ENCODE results near the gene MATR3.

Gene MATR3

DNA sequence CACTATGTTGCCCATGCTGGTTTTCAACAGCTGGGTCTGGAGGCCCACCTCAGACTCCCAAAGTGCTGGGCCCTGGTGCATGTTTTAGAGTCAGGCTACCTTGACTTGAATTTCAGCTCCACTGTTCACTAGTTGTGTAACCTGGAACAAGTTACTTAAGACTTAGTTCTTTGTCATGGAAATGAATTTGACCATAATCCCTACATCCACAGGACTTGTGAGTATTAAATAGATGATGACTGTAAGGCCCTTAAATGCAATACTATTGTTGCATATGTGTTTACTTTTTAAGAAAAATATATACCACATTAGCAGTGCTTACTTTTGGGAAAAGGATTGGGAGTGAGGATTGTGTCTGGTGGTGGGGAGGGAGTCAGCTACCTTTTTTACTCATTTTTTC lies 64.5 kb downstream of the MATR3 start:
- H3K9ac ChIP-seq: no peak overlapping the region
- H3K27me3 ChIP-seq: no peaks in the 10 kb centered on the region
- H3K36me3 ChIP-seq: peaks cover 67 to 100% (median 89%) of the 10 kb centered on the region in 11 experiments
- no peak overlapping the region for H3K4me2 ChIP-seq
- H3K9me3 ChIP-seq (replicated peaks in 1 of 11): peaks cover 0 to 23% (median 11%) of the 10 kb centered on the region in 11 experiments; a peak in 15 of 22 replicates
- peaks cover 0 to 28% (median 18%) of the 10 kb centered on the region in 10 experiments; a peak in 16 of 20 replicates for H3K4me1 ChIP-seq
- no peak overlapping the region for H3K27ac ChIP-seq
- TF ChIP-seq Cebpa-rat (IDR thresholded peaks at IDR 0.05): no peak
- peaks cover 84 to 100% (median 93%) of the 10 kb centered on the region in 11 experiments for H4K20me1 ChIP-seq
- H3K4me3 ChIP-seq: no peak overlapping the region

- no peaks in the 10 kb centered on the region for H3K27me3 ChIP-seq
- H3K36me3 ChIP-seq: peaks cover 72 to 100% (median 94%) of the 10 kb centered on the region in 11 experiments
- H3K9me3 ChIP-seq (replicated peaks in 1 of 11): 0 out of 22 replicates have a peak, but pooled peaks cover 0 to 6% (median 0%) of the 10 kb centered on the region in 11 experiments
- H3K4me2 ChIP-seq: no peak overlapping the region
- H3K4me3 ChIP-seq: no peak overlapping the region
- H4K20me1 ChIP-seq: peaks cover 83 to 99% (median 90%) of the 10 kb centered on the region in 11 experiments
- H3K27ac ChIP-seq: no peak overlapping the region
- H3K4me1 ChIP-seq: peaks cover 0 to 10% (median 2%) of the 10 kb centered on the region in 10 experiments; a peak in 4 of 20 replicates
- H3K9ac ChIP-seq: no peak overlapping the region
- TF ChIP-seq Cebpa-rat (IDR thresholded peaks at IDR 0.05): no peak
Measured at GRCh38 chr5:139360384-139360783, 66.8 kb downstream of the MATR3 start.

DNA sequence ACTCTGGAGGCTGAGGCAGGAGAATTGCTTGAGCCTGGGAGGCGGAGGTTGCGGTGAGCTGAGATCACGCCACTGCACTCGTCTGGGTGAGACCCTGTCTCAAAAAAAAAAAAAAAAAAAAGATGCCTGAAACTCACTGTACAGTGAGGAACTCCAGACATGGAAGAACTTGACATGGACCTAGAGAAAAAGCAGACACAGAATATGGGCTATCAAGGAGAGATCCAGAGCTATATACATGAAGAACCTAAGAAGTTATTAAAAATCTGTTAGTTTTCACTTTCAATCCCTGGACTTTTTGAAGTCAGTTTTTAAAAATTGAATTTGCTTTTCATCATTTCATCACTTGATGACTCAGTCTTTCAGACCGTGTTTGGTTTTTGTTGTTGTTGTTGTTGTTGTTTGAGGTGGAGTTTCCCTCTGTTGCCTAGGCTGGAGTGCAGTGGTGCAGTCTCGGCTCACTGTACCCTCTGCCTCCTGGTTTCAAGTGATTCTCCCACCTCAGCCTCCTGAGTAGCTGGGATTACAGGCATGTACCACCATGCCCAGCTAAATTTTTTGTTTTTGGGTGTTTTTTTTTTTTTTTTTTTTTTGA lies 68.4 kb downstream of the MATR3 start:
- no peaks in the 10 kb centered on the region for H3K9me3 ChIP-seq (replicated peaks in 1 of 11)
- peaks cover 78 to 100% (median 94%) of the 10 kb centered on the region in 11 experiments for H3K36me3 ChIP-seq
- TF ChIP-seq Cebpa-rat (IDR thresholded peaks at IDR 0.05): no peak
- H3K4me2 ChIP-seq: no peak overlapping the region
- no peak overlapping the region for H3K4me3 ChIP-seq
- H3K27me3 ChIP-seq: no peaks in the 10 kb centered on the region
- H3K27ac ChIP-seq: no peak overlapping the region
- peaks cover 0 to 14% (median 9%) of the 10 kb centered on the region in 10 experiments; a peak in 12 of 20 replicates for H3K4me1 ChIP-seq
- peaks cover 71 to 95% (median 82%) of the 10 kb centered on the region in 11 experiments for H4K20me1 ChIP-seq
- no peak overlapping the region for H3K9ac ChIP-seq

DNA sequence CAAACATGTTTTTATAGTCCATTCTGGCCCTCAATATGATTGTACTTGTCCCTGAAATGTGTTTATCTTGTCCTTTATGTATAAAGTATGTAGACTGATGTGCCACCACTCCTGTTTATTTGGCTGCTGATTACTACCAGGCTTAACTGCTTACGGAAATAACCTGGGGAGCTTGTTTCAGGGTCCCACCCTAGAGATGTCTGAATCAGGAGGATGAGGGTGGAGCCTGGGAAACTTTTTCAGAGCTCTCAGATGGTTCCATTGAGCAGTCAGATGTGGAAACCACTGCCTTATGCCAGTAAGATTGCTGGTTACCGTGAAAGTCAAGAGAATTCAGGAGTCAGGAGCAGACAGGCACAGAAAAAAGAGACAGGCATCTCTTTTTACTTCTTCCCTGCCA lies 70.4 kb downstream of the MATR3 start:
- TF ChIP-seq Cebpa-rat (IDR thresholded peaks at IDR 0.05): no peak
- Histone ChIP-seq H4K20me1 (peaks cover 51 to 80% (median 62%) of the 10 kb centered on the region in 11 experiments), H3K9me3 (replicated peaks in 1 of 11) (no peaks in the 10 kb centered on the region)

DNA sequence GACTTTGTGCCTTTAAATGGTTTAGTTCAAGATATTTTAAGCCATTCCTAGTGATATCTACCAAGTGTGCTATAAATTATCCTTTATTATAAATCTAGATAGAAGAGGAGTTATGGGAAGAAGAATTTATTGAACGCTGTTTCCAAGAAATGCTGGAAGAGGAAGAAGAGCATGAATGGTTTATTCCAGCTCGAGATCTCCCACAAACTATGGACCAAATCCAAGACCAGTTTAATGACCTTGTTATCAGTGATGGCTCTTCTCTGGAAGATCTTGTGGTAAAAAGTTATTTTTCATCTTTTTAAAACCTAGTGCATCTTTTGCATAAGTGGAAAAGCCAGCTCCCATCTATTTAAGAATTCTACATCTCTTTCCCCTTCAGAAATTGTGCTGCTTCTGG lies 70.9 kb downstream of the MATR3 start:
- Histone ChIP-seq H3K9ac (no peak overlapping the region), H3K36me3 (peaks cover 78 to 100% (median 95%) of the 10 kb centered on the region in 11 experiments)

More for the DNA sequence above, 70.4 kb downstream of the MATR3 start:
- Histone ChIP-seq H3K27me3 (no peaks in the 10 kb centered on the region), H3K4me1 (peaks cover 0 to 20% (median 9%) of the 10 kb centered on the region in 10 experiments; a peak in 12 of 20 replicates), H3K27ac (no peak overlapping the region), H3K9ac (no peak overlapping the region), H3K4me2 (no peak overlapping the region), H3K4me3 (no peak overlapping the region), H3K36me3 (peaks cover 78 to 100% (median 95%) of the 10 kb centered on the region in 11 experiments)

GRCh38 chr5:139368613-139369012 lies 75.1 kb downstream of the MATR3 start:
- H3K4me1 ChIP-seq: peaks cover 9 to 50% (median 28%) of the 10 kb centered on the region in 10 experiments; a peak in 14 of 20 replicates
- H3K27ac ChIP-seq: no peak overlapping the region
- H3K36me3 ChIP-seq: peaks cover 92 to 100% (median 100%) of the 10 kb centered on the region in 11 experiments
- H3K9ac ChIP-seq: no peak overlapping the region; a peak in 2 of 22 replicates
- TF ChIP-seq Cebpa-rat (IDR thresholded peaks at IDR 0.05): no peak
- no peaks in the 10 kb centered on the region for H3K27me3 ChIP-seq
- H3K4me2 ChIP-seq: no peak overlapping the region
- peaks cover 5 to 45% (median 16%) of the 10 kb centered on the region in 11 experiments; a peak in 20 of 22 replicates for H4K20me1 ChIP-seq
- no peak overlapping the region for H3K4me3 ChIP-seq
- no peaks in the 10 kb centered on the region for H3K9me3 ChIP-seq (replicated peaks in 1 of 11)

More for the DNA sequence above, 70.9 kb downstream of the MATR3 start:
- Histone ChIP-seq H3K4me3 (no peak overlapping the region), H3K27me3 (no peaks in the 10 kb centered on the region), H3K27ac (no peak overlapping the region), H3K9me3 (replicated peaks in 1 of 11) (no peaks in the 10 kb centered on the region), H4K20me1 (peaks cover 45 to 75% (median 56%) of the 10 kb centered on the region in 11 experiments), H3K4me1 (peaks cover 0 to 21% (median 9%) of the 10 kb centered on the region in 10 experiments; a peak in 13 of 20 replicates), H3K4me2 (no peak overlapping the region)
- TF ChIP-seq Cebpa-rat (IDR thresholded peaks at IDR 0.05): no peak

GRCh38 chr5:139369181-139369580 lies 75.6 kb downstream of the MATR3 start:
- H3K9me3 ChIP-seq (replicated peaks in 1 of 11): no peaks in the 10 kb centered on the region
- peaks cover 9 to 52% (median 30%) of the 10 kb centered on the region in 10 experiments; a peak in 15 of 20 replicates for H3K4me1 ChIP-seq
- H3K9ac ChIP-seq: no peak overlapping the region; a peak in 2 of 22 replicates
- H3K27ac ChIP-seq: no peak overlapping the region; a peak in 1 of 22 replicates
- TF ChIP-seq Cebpa-rat (IDR thresholded peaks at IDR 0.05): no peak
- peaks cover 92 to 100% (median 100%) of the 10 kb centered on the region in 11 experiments for H3K36me3 ChIP-seq
- peaks cover under 1 to 39% (median 12%) of the 10 kb centered on the region in 11 experiments; a peak in 15 of 22 replicates for H4K20me1 ChIP-seq
- no peaks in the 10 kb centered on the region for H3K27me3 ChIP-seq
- no peak overlapping the region for H3K4me2 ChIP-seq
- H3K4me3 ChIP-seq: no peak overlapping the region

DNA sequence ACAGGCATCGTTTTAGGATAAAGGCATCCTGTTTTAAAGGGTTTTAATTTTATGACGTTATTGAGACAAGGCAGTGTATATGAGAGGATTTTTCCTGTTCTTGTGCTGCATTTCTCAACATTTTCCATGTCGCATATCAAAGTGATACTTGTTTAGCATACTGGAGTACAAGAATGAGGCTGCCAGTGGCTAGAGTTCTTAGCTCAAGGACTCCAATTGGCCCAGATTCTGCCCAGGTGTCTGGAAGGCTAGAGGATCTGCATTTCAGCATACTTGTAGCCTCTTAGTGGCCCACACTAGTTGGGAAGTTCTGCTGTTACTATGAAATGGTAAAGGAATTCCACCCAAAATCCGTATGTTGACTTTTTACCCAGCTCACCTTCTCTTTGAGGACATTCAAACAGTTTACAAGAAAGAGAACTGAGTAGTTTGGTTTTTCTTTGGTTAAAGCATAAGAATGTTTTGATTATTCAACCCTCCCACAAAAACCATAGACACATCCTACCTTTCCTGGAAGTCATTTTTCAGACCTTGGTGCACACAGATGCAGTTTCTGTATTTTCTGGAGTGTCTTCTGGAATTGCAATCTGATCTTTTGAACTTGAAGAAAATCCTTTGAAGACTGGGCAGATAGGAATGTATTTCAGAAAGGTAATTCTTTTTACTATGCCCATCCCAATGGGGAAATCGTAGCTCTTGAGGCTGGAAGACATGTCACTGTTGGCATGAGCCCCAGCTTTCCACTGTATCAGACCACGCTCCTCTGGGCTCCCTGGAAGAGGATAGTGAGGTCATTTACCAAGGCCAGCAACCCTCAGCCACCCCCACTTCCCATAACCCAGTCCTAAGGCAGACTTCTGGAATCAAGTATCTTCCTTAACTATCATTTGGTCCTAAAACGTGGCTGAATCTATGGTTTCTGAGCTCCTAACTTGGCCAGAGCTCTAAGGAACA lies 78.2 kb downstream of the MATR3 start:
- peaks cover 0 to 19% (median 2%) of the 10 kb centered on the region in 11 experiments; a peak in 13 of 22 replicates for H4K20me1 ChIP-seq
- H3K4me3 ChIP-seq: no peak overlapping the region
- no peak overlapping the region for H3K4me2 ChIP-seq
- H3K27ac ChIP-seq: peak overlapping the region in 3 of 11 experiments; percentile 3 to 43 (median 8); a peak in 2 of 22 replicates
- H3K36me3 ChIP-seq: peaks cover 78 to 97% (median 86%) of the 10 kb centered on the region in 11 experiments
- no peak overlapping the region for H3K9ac ChIP-seq
- no peak for TF ChIP-seq Cebpa-rat (IDR thresholded peaks at IDR 0.05)
- no peaks in the 10 kb centered on the region for H3K9me3 ChIP-seq (replicated peaks in 1 of 11)
- H3K27me3 ChIP-seq: no peaks in the 10 kb centered on the region
- H3K4me1 ChIP-seq: peaks cover 4 to 50% (median 26%) of the 10 kb centered on the region in 10 experiments; a peak in 15 of 20 replicates

All from BLaER1 treated with 17β-estradiol and CSF1 and Interleukin-3, amounts not matched to agents 10 nM and 100 nM (cell line).